Measurements from ENCODE around the gene RITA1. TPM values are rescaled to one million over a fixed set of nuclear protein-coding genes. Genes with fewer than 3 reads are reported as not detected.
A peak's percentile ranks its signal among the peaks of the same experiment; 100 is the strongest.

RITA1 gene
- total RNA-seq, 1 donor from 2014 or later = 17.9 TPM

GRCh38 chr12:113184098-113184899 lies 1.2 kb upstream of the RITA1 start:
- peak overlapping the region; percentile 100 for H3K4me3 ChIP-seq
- DNase-seq = no peak
- peaks cover 23% of the 10 kb centered on the region for H3K36me3 ChIP-seq
- intact Hi-C loops (cut with micrococcal nuclease) = no loop called here
- H3K27me3 ChIP-seq (ENCODE audit: low read depth) = no peaks in the 10 kb centered on the region
- no peaks in the 10 kb centered on the region for H3K9me3 ChIP-seq (replicated peaks)
- peaks cover 52% of the 10 kb centered on the region for H3K4me1 ChIP-seq
- peak overlapping the region; percentile 98 for H3K27ac ChIP-seq (replicated peaks)
- no peak for TF ChIP-seq CTCF (IDR thresholded peaks at IDR 0.05; ENCODE audit: borderline replicate concordance)

- intact Hi-C loops (cut with micrococcal nuclease) = no loop called here
- peak; percentile 91 for DNase-seq
- no peaks in the 10 kb centered on the region for H3K9me3 ChIP-seq (replicated peaks)
- TF ChIP-seq CTCF (IDR thresholded peaks at IDR 0.05; ENCODE audit: borderline replicate concordance) = no peak
- H3K27me3 ChIP-seq (ENCODE audit: low read depth) = no peaks in the 10 kb centered on the region
- peak overlapping the region; percentile 98 for H3K27ac ChIP-seq (replicated peaks)
- H3K36me3 ChIP-seq = peaks cover 21% of the 10 kb centered on the region
- H3K4me3 ChIP-seq = peak overlapping the region; percentile 100
- H3K4me1 ChIP-seq = peaks cover 52% of the 10 kb centered on the region
Observed at GRCh38 chr12:113184900-113185179, 681 bp upstream of the RITA1 start.

- H3K9me3 ChIP-seq (replicated peaks) = no peaks in the 10 kb centered on the region
- H3K27me3 ChIP-seq (ENCODE audit: low read depth) = no peaks in the 10 kb centered on the region
- intact Hi-C loops (cut with micrococcal nuclease) = no loop called here
- H3K4me1 ChIP-seq = peaks cover 52% of the 10 kb centered on the region
- TF ChIP-seq CTCF (IDR thresholded peaks at IDR 0.05; ENCODE audit: borderline replicate concordance) = no peak
- peak overlapping the region; percentile 98 for H3K27ac ChIP-seq (replicated peaks)
- peak overlapping the region; percentile 100 for H3K4me3 ChIP-seq
- peaks cover 21% of the 10 kb centered on the region for H3K36me3 ChIP-seq
- no peak for DNase-seq
Observed at GRCh38 chr12:113186033-113186365, 478 bp downstream of the RITA1 start.

- Histone ChIP-seq H3K9me3 (replicated peaks) (no peaks in the 10 kb centered on the region), H3K4me3 (peak overlapping the region; percentile 100), H3K27ac (replicated peaks) (peak overlapping the region; percentile 98), H3K4me1 (peaks cover 52% of the 10 kb centered on the region), H3K27me3 (ENCODE audit: low read depth) (no peaks in the 10 kb centered on the region), H3K36me3 (peaks cover 29% of the 10 kb centered on the region)
- no peak for DNase-seq
- intact Hi-C loops (cut with micrococcal nuclease) = no loop called here
- no peak for TF ChIP-seq CTCF (IDR thresholded peaks at IDR 0.05; ENCODE audit: borderline replicate concordance)
Observed at GRCh38 chr12:113186666-113187325, 1.3 kb downstream of the RITA1 start.

- no peak for TF ChIP-seq CTCF (IDR thresholded peaks at IDR 0.05; ENCODE audit: borderline replicate concordance)
- Histone ChIP-seq H3K27me3 (ENCODE audit: low read depth) (no peaks in the 10 kb centered on the region), H3K4me1 (peaks cover 54% of the 10 kb centered on the region), H3K4me3 (no peak overlapping the region), H3K27ac (replicated peaks) (no peak overlapping the region), H3K9me3 (replicated peaks) (no peaks in the 10 kb centered on the region), H3K36me3 (peaks cover 30% of the 10 kb centered on the region)
- intact Hi-C loops (cut with micrococcal nuclease) = no loop called here
- DNase-seq = no peak
Observed at GRCh38 chr12:113189361-113189760, 3.8 kb downstream of the RITA1 start.

Data from left ventricle myocardium inferior (tissue), 1 donor.